Neural cell (in vitro differentiated cells): ENCODE results near the gene PSMB8. TPM values are rescaled to one million over a fixed set of nuclear protein-coding genes. Genes with fewer than 3 reads are reported as not detected.
"Not testable (repeated sequence)": the region's sequence is repeated elsewhere in the genome, so short reads cannot be mapped to it uniquely, and the experiment has no call there.

Experiments
- H2AFZ ChIP-seq: fragments of 200-600, 300-800 bp; sonication (generic), shearing (Covaris generic); 2 replicates; pipeline ENCODE4 v1.6.0; 2014; ENCODE audit warnings: low read depth, mild to moderate bottlenecking, antibody characterized with exemption, low read length, moderate library complexity
- H3F3A ChIP-seq: fragments of 200-600 bp; shearing (Covaris generic); 2 replicates; pipeline ENCODE4 v1.6.1; 2016; ENCODE audit warnings: mild to moderate bottlenecking, moderate library complexity, mixed read lengths, antibody characterized with exemption, low read length; ENCODE audit not compliant: insufficient read depth, poor library complexity, severe bottlenecking
- H3K27ac ChIP-seq: fragments of 200-600, 300-800 bp; sonication (generic), shearing (Covaris generic); 2 replicates; pipeline ENCODE4 v1.5.1; 2014; ENCODE audit warnings: mild to moderate bottlenecking, low read length, moderate library complexity
- H3K27me3 ChIP-seq: fragments of 300-800, 200-600 bp; sonication (generic), shearing (Covaris generic); 2 replicates; pipeline ENCODE4 v1.6.0; 2014; ENCODE audit warnings: mild to moderate bottlenecking, low read depth, low read length, moderate library complexity; ENCODE audit not compliant: insufficient read depth
- H3K36me3 ChIP-seq: fragments of 300-800, 200-600 bp; sonication (generic), shearing (Covaris generic); 2 replicates; pipeline ENCODE4 v1.5.1; 2014; ENCODE audit warnings: mild to moderate bottlenecking, antibody characterized with exemption, low read length, moderate library complexity; ENCODE audit not compliant: insufficient read depth
- H3K4me2 ChIP-seq: fragments of 300-800, 200-600 bp; sonication (generic), shearing (Covaris generic); 2 replicates; pipeline ENCODE4 v1.6.0; 2014; ENCODE audit warnings: mild to moderate bottlenecking, low read length
- H3K4me3 ChIP-seq: fragments of 300-800, 200-600 bp; sonication (generic), shearing (Covaris generic); 2 replicates; pipeline ENCODE4 v1.5.1; 2014; ENCODE audit warnings: mild to moderate bottlenecking, low read length, moderate library complexity
- H3K79me2 ChIP-seq: fragments of 200-600 bp; shearing (Covaris generic); replicated peaks from 2 replicates; pipeline ENCODE4 v1.6.0; 2014; ENCODE audit warnings: mild to moderate bottlenecking, low read length, moderate library complexity; ENCODE audit not compliant: insufficient read depth
- H3K9ac ChIP-seq: fragments of 300-800, 200-600 bp; sonication (generic), shearing (Covaris generic); 2 replicates; pipeline ENCODE4 v1.6.1; 2016; ENCODE audit warnings: mild to moderate bottlenecking, low read length, mixed read lengths
- H3K9me2 ChIP-seq: fragments of 200-600 bp; shearing (Covaris generic); 2 replicates; pipeline ENCODE4 v1.6.1; 2016; ENCODE audit warnings: mild to moderate bottlenecking, low read length, mixed read lengths; ENCODE audit not compliant: insufficient read depth
- H3K9me3 ChIP-seq: fragments of 200-600, 300-800 bp; sonication (generic), shearing (Covaris generic); 2 replicates; pipeline ENCODE4 v1.6.1; 2016; ENCODE audit warnings: mild to moderate bottlenecking, mixed run types, low read length, moderate library complexity, mixed read lengths
- H4K20me1 ChIP-seq: fragments of 200-600 bp; shearing (Covaris generic); 2 replicates; pipeline ENCODE4 v1.6.1; 2016; ENCODE audit warnings: mild to moderate bottlenecking, mixed run types; ENCODE audit not compliant: insufficient read depth
- EP300 ChIP-seq: fragments of 450-650 bp; conservative IDR thresholded peaks from 2 replicates; pipeline ENCODE4 v1.6.1; 2014; ENCODE audit warnings: antibody characterized with exemption, mild to moderate bottlenecking, moderate library complexity; ENCODE audit not compliant: poor library complexity, severe bottlenecking
- EZH2 ChIP-seq: fragments of 200-600, 300-800 bp; shearing (Covaris generic), sonication (generic); IDR thresholded peaks from 2 replicates; pipeline ENCODE4 v1.6.1; 2014; ENCODE audit warnings: antibody characterized with exemption, low read length, borderline replicate concordance, mild to moderate bottlenecking; ENCODE audit not compliant: insufficient read depth, poor library complexity, severe bottlenecking
- MXI1 ChIP-seq: fragments of 450-650 bp; conservative IDR thresholded peaks from 2 replicates; pipeline ENCODE4 v1.6.1; 2014; ENCODE audit warnings: antibody characterized with exemption, mild to moderate bottlenecking; ENCODE audit not compliant: poor library complexity, severe bottlenecking
- POLR2AphosphoS5 ChIP-seq: IDR thresholded peaks from 2 replicates; pipeline ENCODE4 v1.6.1; 2012
- RAD21 ChIP-seq: fragments of 450-650 bp; conservative IDR thresholded peaks from 2 replicates; pipeline ENCODE4 v1.6.1; 2014; ENCODE audit warnings: antibody characterized with exemption, mild to moderate bottlenecking, moderate library complexity
- SMC3 ChIP-seq: fragments of 450-650 bp; conservative IDR thresholded peaks from 2 replicates; pipeline ENCODE4 v1.6.1; 2014; ENCODE audit warnings: antibody characterized with exemption, mild to moderate bottlenecking, moderate library complexity; ENCODE audit not compliant: poor library complexity
- TAF1 ChIP-seq: IDR thresholded peaks from 2 replicates; pipeline ENCODE4 v1.6.1; 2012; ENCODE audit warnings: low read depth
- polyA plus RNA-seq: library from polyadenylated mRNA; depleted of rRNA; stranded (reverse); fragments of >200 nt; gene quantifications from 2 replicates; pipeline ENCODE4 v1.2.3, GENCODE V29; 2014
- TF ChIP-seq, protein P1 (sequence below): IDR thresholded peaks from 2 replicates; pipeline ENCODE4 v1.6.1; 2012; ENCODE audit warnings: borderline replicate concordance
- TF ChIP-seq, protein P2 (sequence below): fragments of 450-650 bp; IDR thresholded peaks from 2 replicates; pipeline ENCODE4 v1.5.1; 2014; ENCODE audit warnings: antibody characterized with exemption, mild to moderate bottlenecking, moderate library complexity; ENCODE audit not compliant: poor library complexity, severe bottlenecking

The PSMB8 gene
- polyA plus RNA-seq, 1 donor from 2014 or later = not detected

DNA sequence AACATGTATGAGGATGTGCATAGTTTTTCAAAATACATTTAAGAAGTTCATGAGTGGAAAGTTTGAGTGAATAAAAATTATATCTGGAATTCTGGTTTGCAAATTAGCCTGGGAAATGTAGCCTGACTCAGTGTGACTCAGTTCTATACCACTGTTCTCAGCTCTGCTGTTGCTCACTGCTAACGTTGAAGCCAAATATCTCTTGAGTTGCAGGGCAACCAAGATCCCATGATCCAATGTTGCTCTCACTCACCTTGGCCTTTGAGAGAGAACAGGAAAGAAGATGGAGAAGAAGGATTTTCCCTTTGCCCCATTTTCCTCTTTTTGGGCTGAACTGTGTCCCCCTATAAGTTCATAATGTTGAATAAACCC, 39.0 kb upstream of the PSMB8 start:
- Histone ChIP-seq H4K20me1 (no peaks in the 10 kb centered on the region), H3K27ac (no peak overlapping the region), H3K9ac (no peak overlapping the region), H3K9me2 (no peaks in the 10 kb centered on the region), H3K4me2 (no peak overlapping the region), H3K9me3 (no peaks in the 10 kb centered on the region), H3K79me2 (no peaks in the 10 kb centered on the region), H3K4me3 (no peak overlapping the region), H3K27me3 (no peaks in the 10 kb centered on the region), H3F3A (no peaks in the 10 kb centered on the region), H3K36me3 (no peaks in the 10 kb centered on the region), H2AFZ (no peak overlapping the region)
- no peak for TF ChIP-seq SMC3
- TF ChIP-seq POLR2AphosphoS5 = no peak
- TF ChIP-seq, protein P1, sequence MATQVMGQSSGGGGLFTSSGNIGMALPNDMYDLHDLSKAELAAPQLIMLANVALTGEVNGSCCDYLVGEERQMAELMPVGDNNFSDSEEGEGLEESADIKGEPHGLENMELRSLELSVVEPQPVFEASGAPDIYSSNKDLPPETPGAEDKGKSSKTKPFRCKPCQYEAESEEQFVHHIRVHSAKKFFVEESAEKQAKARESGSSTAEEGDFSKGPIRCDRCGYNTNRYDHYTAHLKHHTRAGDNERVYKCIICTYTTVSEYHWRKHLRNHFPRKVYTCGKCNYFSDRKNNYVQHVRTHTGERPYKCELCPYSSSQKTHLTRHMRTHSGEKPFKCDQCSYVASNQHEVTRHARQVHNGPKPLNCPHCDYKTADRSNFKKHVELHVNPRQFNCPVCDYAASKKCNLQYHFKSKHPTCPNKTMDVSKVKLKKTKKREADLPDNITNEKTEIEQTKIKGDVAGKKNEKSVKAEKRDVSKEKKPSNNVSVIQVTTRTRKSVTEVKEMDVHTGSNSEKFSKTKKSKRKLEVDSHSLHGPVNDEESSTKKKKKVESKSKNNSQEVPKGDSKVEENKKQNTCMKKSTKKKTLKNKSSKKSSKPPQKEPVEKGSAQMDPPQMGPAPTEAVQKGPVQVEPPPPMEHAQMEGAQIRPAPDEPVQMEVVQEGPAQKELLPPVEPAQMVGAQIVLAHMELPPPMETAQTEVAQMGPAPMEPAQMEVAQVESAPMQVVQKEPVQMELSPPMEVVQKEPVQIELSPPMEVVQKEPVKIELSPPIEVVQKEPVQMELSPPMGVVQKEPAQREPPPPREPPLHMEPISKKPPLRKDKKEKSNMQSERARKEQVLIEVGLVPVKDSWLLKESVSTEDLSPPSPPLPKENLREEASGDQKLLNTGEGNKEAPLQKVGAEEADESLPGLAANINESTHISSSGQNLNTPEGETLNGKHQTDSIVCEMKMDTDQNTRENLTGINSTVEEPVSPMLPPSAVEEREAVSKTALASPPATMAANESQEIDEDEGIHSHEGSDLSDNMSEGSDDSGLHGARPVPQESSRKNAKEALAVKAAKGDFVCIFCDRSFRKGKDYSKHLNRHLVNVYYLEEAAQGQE = no peak
- no peak for TF ChIP-seq MXI1
- TF ChIP-seq, protein P2, sequence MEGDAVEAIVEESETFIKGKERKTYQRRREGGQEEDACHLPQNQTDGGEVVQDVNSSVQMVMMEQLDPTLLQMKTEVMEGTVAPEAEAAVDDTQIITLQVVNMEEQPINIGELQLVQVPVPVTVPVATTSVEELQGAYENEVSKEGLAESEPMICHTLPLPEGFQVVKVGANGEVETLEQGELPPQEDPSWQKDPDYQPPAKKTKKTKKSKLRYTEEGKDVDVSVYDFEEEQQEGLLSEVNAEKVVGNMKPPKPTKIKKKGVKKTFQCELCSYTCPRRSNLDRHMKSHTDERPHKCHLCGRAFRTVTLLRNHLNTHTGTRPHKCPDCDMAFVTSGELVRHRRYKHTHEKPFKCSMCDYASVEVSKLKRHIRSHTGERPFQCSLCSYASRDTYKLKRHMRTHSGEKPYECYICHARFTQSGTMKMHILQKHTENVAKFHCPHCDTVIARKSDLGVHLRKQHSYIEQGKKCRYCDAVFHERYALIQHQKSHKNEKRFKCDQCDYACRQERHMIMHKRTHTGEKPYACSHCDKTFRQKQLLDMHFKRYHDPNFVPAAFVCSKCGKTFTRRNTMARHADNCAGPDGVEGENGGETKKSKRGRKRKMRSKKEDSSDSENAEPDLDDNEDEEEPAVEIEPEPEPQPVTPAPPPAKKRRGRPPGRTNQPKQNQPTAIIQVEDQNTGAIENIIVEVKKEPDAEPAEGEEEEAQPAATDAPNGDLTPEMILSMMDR = no peak
- TF ChIP-seq EP300 = no peak

DNA sequence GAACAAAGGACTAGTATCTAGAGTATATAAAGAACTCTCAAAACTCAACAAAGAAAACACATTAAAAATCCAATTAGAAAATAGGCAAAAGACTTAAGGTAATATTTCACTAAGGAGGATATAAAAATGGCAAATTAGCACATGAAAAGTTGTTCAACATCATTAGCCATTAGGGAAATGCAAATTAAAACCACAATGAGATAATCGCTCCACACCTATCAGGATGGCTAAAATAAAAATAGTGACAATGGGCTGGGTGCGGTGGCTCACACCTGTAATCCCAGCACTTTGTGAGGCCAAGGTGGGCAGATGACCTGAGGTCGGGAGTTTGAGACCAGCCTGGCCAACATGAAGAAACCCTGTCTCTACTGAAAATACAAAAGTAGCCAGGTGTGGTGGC, 37.1 kb upstream of the PSMB8 start:
- H3K36me3 ChIP-seq, H3K79me2 ChIP-seq, H3K9me2 ChIP-seq, H3K27ac ChIP-seq, H3K4me2 ChIP-seq, H3F3A ChIP-seq, H3K9ac ChIP-seq, H3K27me3 ChIP-seq, H3K4me3 ChIP-seq, H3K9me3 ChIP-seq, H2AFZ ChIP-seq, H4K20me1 ChIP-seq: not testable (repeated sequence)

- no peaks in the 10 kb centered on the region for H3K9me3 ChIP-seq
- H3K36me3 ChIP-seq = no peaks in the 10 kb centered on the region
- no peaks in the 10 kb centered on the region for H3K79me2 ChIP-seq
- no peak overlapping the region for H3K4me2 ChIP-seq
- H3K27me3 ChIP-seq = no peaks in the 10 kb centered on the region
- H4K20me1 ChIP-seq = no peaks in the 10 kb centered on the region
- H2AFZ ChIP-seq = no peak overlapping the region
- H3K4me3 ChIP-seq = no peak overlapping the region
- H3K27ac ChIP-seq = no peak overlapping the region
- H3K9ac ChIP-seq = no peak overlapping the region
- no peaks in the 10 kb centered on the region for H3K9me2 ChIP-seq
- no peak for TF ChIP-seq SMC3
- TF ChIP-seq, protein P1 = no peak
- no peak for TF ChIP-seq MXI1
- no peak for TF ChIP-seq TAF1
- TF ChIP-seq EP300 = no peak
- no peak for TF ChIP-seq RAD21
- TF ChIP-seq POLR2AphosphoS5 = no peak
- no peak for TF ChIP-seq EZH2
- TF ChIP-seq, protein P2 = no peak
- no peaks in the 10 kb centered on the region for H3F3A ChIP-seq
Measured at GRCh38 chr6:32879691-32880090, 35.8 kb upstream of the PSMB8 start.
